IMR-90 (cell line): ENCODE results near the gene LRRC18. TPM values are rescaled to one million over a fixed set of nuclear protein-coding genes. Genes with fewer than 3 reads are reported as not detected.

Experiments used
- ATAC-seq: fragments of 200-7000 bp; cut with Tn5 transposase; 2 replicates; pipeline ENCODE4 v1.9.1; 2020; ENCODE audit warnings: low read depth, mild to moderate bottlenecking, moderate library complexity
- BruUV-seq: library from RNA; stranded (reverse); fragments of 400-500 nt; replicated peaks from 2 replicates; lab custom pipeline; 2021; lab: Mats Ljungman, UMichigan
- CTCF ChIA-PET: fragments of 300-600 bp; formaldehyde crosslinking; extraction: SDS; loops from one replicate; lab custom pipeline; 2021; ENCODE audit warnings: antibody characterized with exemption; lab: Yijun Ruan, JAX
- POLR2A ChIA-PET: fragments of 300-600 bp; sonication (Branson Sonifier 250); formaldehyde crosslinking; loops from one replicate; lab custom pipeline; 2022; ENCODE audit warnings: antibody characterized with exemption; ENCODE audit not compliant: unreplicated experiment; lab: Charles Lee
- DNase-seq: peaks from one replicate; pipeline ENCODE4 v3.0.0; 2013
- H2AFZ ChIP-seq: replicated peaks from 2 replicates; pipeline ENCODE3; 2013; ENCODE audit warnings: low read length, mild to moderate bottlenecking; ENCODE audit not compliant: poor library complexity
- H2AK5ac ChIP-seq: 2 replicates; pipeline ENCODE4 v1.6.1; 2013; ENCODE audit warnings: low read depth, low read length, inconsistent platforms
- H2AK9ac ChIP-seq: replicated peaks from 2 replicates; pipeline ENCODE3; 2013; ENCODE audit warnings: mild to moderate bottlenecking, low read depth, low read length, moderate library complexity; ENCODE audit not compliant: poor library complexity
- H2BK120ac ChIP-seq: 2 replicates; pipeline ENCODE4 v1.6.1; 2013; ENCODE audit warnings: low read depth, low read length, inconsistent platforms
- H2BK15ac ChIP-seq: 3 replicates; pipeline ENCODE4 v1.6.1; 2013; ENCODE audit warnings: low read depth, low read length, inconsistent platforms
- H2BK20ac ChIP-seq: 2 replicates; pipeline ENCODE4 v1.6.1; 2013; ENCODE audit warnings: low read depth, mild to moderate bottlenecking, inconsistent platforms, low read length, moderate library complexity
- H2BK5ac ChIP-seq: 2 replicates; pipeline ENCODE4 v1.6.1; 2013; ENCODE audit warnings: mild to moderate bottlenecking, low read depth, low read length, inconsistent platforms; ENCODE audit not compliant: poor library complexity, severe bottlenecking
- H3K14ac ChIP-seq: replicated peaks from 2 replicates; pipeline ENCODE4 v1.6.1; 2013; ENCODE audit warnings: low read depth, low read length, inconsistent platforms
- H3K18ac ChIP-seq: 2 replicates; pipeline ENCODE4 v1.6.1; 2013; ENCODE audit warnings: low read depth, low read length, control low read depth
- H3K23ac ChIP-seq: 2 replicates; pipeline ENCODE4 v1.6.1; 2013; ENCODE audit warnings: low read depth, low read length, inconsistent platforms
- H3K27ac ChIP-seq: 2 replicates; pipeline ENCODE4 v1.5.1; 2013; ENCODE audit warnings: mild to moderate bottlenecking, control low read depth, low read length; ENCODE audit not compliant: insufficient read depth
- H3K27me3 ChIP-seq: 2 replicates; pipeline ENCODE4 v1.6.1; 2013; ENCODE audit warnings: low read length; ENCODE audit not compliant: control insufficient read depth, insufficient read depth
- H3K36me3 ChIP-seq: 2 replicates; pipeline ENCODE4 v1.6.1; 2013; ENCODE audit warnings: low read length, mixed read lengths; ENCODE audit not compliant: control insufficient read depth, insufficient read depth
- H3K4ac ChIP-seq: 2 replicates; pipeline ENCODE4 v1.6.1; 2013; ENCODE audit warnings: low read depth, low read length, inconsistent platforms
- H3K4me1 ChIP-seq: 2 replicates; pipeline ENCODE4 v1.6.1; 2013; ENCODE audit warnings: low read length, mixed read lengths; ENCODE audit not compliant: control insufficient read depth, insufficient read depth
- H3K4me2 ChIP-seq: 2 replicates; pipeline ENCODE4 v1.6.1; 2013; ENCODE audit warnings: low read depth, mild to moderate bottlenecking, control low read depth, low read length, moderate library complexity
- H3K4me3 ChIP-seq: 2 replicates; pipeline ENCODE4 v1.5.1; 2013; ENCODE audit warnings: low read depth, mild to moderate bottlenecking, control low read depth, low read length, moderate library complexity; ENCODE audit not compliant: insufficient read depth
- H3K56ac ChIP-seq: 2 replicates; pipeline ENCODE4 v1.6.1; 2013; ENCODE audit warnings: low read length, inconsistent platforms; ENCODE audit not compliant: insufficient read depth; ENCODE audit errors: extremely low read depth
- H3K79me1 ChIP-seq, 2 experiments: 2 replicates each; pipeline ENCODE4 v1.6.1; 2013; ENCODE audit warnings: low read length in 2 of 2, inconsistent platforms in 1 of 2, low read depth in 1 of 2
- H3K9ac ChIP-seq: 2 replicates; pipeline ENCODE4 v1.6.1; 2013; ENCODE audit warnings: low read depth, low read length, control low read depth
- H3K9me1 ChIP-seq: 2 replicates; pipeline ENCODE4 v1.6.1; 2013; ENCODE audit warnings: low read length, inconsistent platforms; ENCODE audit not compliant: insufficient read depth
- H3K9me3 ChIP-seq: 2 replicates; pipeline ENCODE4 v1.6.1; 2013; ENCODE audit warnings: low read length; ENCODE audit not compliant: control insufficient read depth, insufficient read depth
- H4K20me1 ChIP-seq: 2 replicates; pipeline ENCODE4 v1.6.1; 2013; ENCODE audit warnings: low read length, inconsistent platforms; ENCODE audit not compliant: insufficient read depth
- H4K5ac ChIP-seq: 2 replicates; pipeline ENCODE4 v1.6.1; 2013; ENCODE audit warnings: mild to moderate bottlenecking, low read depth, low read length, control low read depth
- H4K8ac ChIP-seq, 2 experiments: 2 replicates each; pipeline ENCODE4 v1.6.1; 2013; ENCODE audit warnings: low read depth in 2 of 2, low read length in 2 of 2, control low read depth in 1 of 2, inconsistent platforms in 1 of 2
- H4K91ac ChIP-seq: 2 replicates; pipeline ENCODE4 v1.6.1; 2013; ENCODE audit warnings: low read depth, low read length, inconsistent platforms; ENCODE audit not compliant: insufficient read depth
- BHLHE40 ChIP-seq: fragments of 150-350 bp; IDR thresholded peaks from 2 replicates; pipeline ENCODE4 v1.6.1; 2016; ENCODE audit warnings: mild to moderate bottlenecking, low read depth, low read length
- CEBPB ChIP-seq: IDR thresholded peaks from 2 replicates; pipeline ENCODE4 v1.6.1; 2012; ENCODE audit warnings: low read depth, low read length, improper control_type of control experiment
- CHD1 ChIP-seq: IDR thresholded peaks from 2 replicates; pipeline ENCODE4 v1.6.1; 2012; ENCODE audit warnings: low read depth, low read length, improper control_type of control experiment
- ELK1 ChIP-seq: fragments of 150-350 bp; IDR thresholded peaks from 2 replicates; pipeline ENCODE4 v1.6.1; 2016; ENCODE audit warnings: low read depth, mild to moderate bottlenecking, low read length, moderate library complexity, borderline replicate concordance
- FOS ChIP-seq: fragments of 150-350 bp; IDR thresholded peaks from 2 replicates; pipeline ENCODE4 v1.6.1; 2016; ENCODE audit warnings: low read depth, low read length
- MXI1 ChIP-seq: IDR thresholded peaks from 2 replicates; pipeline ENCODE4 v1.6.1; 2012; ENCODE audit warnings: low read depth, mild to moderate bottlenecking, low read length, moderate library complexity, borderline replicate concordance
- NFE2L2 ChIP-seq: fragments of 150-350 bp; IDR thresholded peaks from 2 replicates; pipeline ENCODE4 v1.6.1; 2016; ENCODE audit warnings: low read depth, mild to moderate bottlenecking, low read length
- POLR2A ChIP-seq: IDR thresholded peaks from 2 replicates; pipeline ENCODE4 v1.6.1; 2012; ENCODE audit warnings: mild to moderate bottlenecking, low read depth, low read length
- RAD21 ChIP-seq: IDR thresholded peaks from 2 replicates; pipeline ENCODE4 v1.6.1; 2012; ENCODE audit warnings: low read length, improper control_type of control experiment
- RCOR1 ChIP-seq: IDR thresholded peaks from 2 replicates; pipeline ENCODE4 v1.6.1; 2012; ENCODE audit warnings: mild to moderate bottlenecking, low read length, improper control_type of control experiment; ENCODE audit not compliant: insufficient replicate concordance
- RFX5 ChIP-seq: IDR thresholded peaks from 2 replicates; pipeline ENCODE4 v1.8.0; 2012; ENCODE audit warnings: low read depth, mild to moderate bottlenecking, low read length, moderate library complexity
- USF2 ChIP-seq: fragments of 150-350 bp; IDR thresholded peaks from 2 replicates; pipeline ENCODE4 v1.6.1; 2017; ENCODE audit warnings: mild to moderate bottlenecking, antibody characterized with exemption, low read length, low read depth
- WGBS, 2 experiments: methylation state at CpG; one replicate each; pipeline versions ENCODE4 v1.1.5 to v1.1.7; 2013; ENCODE audit warnings: missing lambda C conversion rate in 2 of 2; ENCODE audit not compliant: insufficient read length in 1 of 2; ENCODE audit errors: extremely low coverage in 2 of 2; 5-methylcytosine and 5-hydroxymethylcytosine counted together
- dilution Hi-C: fragments of 300-500 bp; cut with HindIII; formaldehyde crosslinking; loops from one replicate; pipeline ENCODE4 v1.14.3; 2018; ENCODE audit warnings: low sequenced_read_pairs; ENCODE audit not compliant: unreplicated experiment
- in situ Hi-C: fragments of 300-500 bp; cut with MboI; formaldehyde crosslinking; loops from 3 replicates; pipeline ENCODE4 v1.14.3; 2019; ENCODE audit warnings: low sequenced_read_pairs, inconsistent platforms, mixed read lengths
- intact Hi-C: fragments of 100-400 bp; cut with micrococcal nuclease; formaldehyde crosslinking; loops from 2 replicates; pipeline ENCODE4 v1.10.0; 2022
- polyA plus RNA-seq, 3 experiments: library from polyadenylated mRNA; depleted of rRNA; stranded (reverse); fragments of >200 nt; gene quantifications; 2 replicates each; pipeline ENCODE4 v1.2.3, GENCODE V29; 2012; ENCODE audit warnings: low replicate concordance in 1 of 3
- total RNA-seq: library from RNA; depleted of rRNA; stranded (reverse); fragments of >200 nt; gene quantifications from 2 replicates; pipeline ENCODE4 v1.2.3, GENCODE V29; 2012

The LRRC18 gene
- total and polyA plus RNA-seq, 2 of the 4 experiments (the other 2 are of a cell fraction), result not detected

- in situ Hi-C loops (no loop called here), dilution Hi-C loops (no loop called here), intact Hi-C loops (no loop called here)
- Histone ChIP-seq H2BK15ac (no peak overlapping the region), H3K56ac (no peak overlapping the region), H3K27me3 (peaks cover 4% of the 10 kb centered on the region; the same call in 1 of the 2 replicates), H3K18ac (no peak overlapping the region), H2BK20ac (no peak overlapping the region), H3K9ac (no peak overlapping the region), H4K5ac (no peak overlapping the region), H2AK5ac (no peak overlapping the region), H2BK5ac (no peak overlapping the region), H2AFZ (no peak overlapping the region), H3K27ac (no peak overlapping the region), H2BK120ac (no peak overlapping the region), H3K4ac (no peak overlapping the region), H4K91ac (no peak overlapping the region), H4K8ac (no peak overlapping the region), H3K4me3 (no peak overlapping the region), H3K14ac (no peak overlapping the region), H3K4me1 (no peaks in the 10 kb centered on the region), H3K9me3 (no peaks in the 10 kb centered on the region), H3K4me2 (no peak overlapping the region), H3K79me1 (no peaks in the 10 kb centered on the region), H3K36me3 (no peaks in the 10 kb centered on the region), H3K23ac (no peak overlapping the region), H4K20me1 (no peaks in the 10 kb centered on the region), H3K9me1 (no peaks in the 10 kb centered on the region), H2AK9ac (no peak overlapping the region)
- CTCF ChIA-PET, result no interaction called here
- BruUV-seq, result no TSS peak
- POLR2A ChIA-PET, result no interaction called here
- no peak for DNase-seq
- no CpG with 5 or more reads among the region's 1 CpG for WGBS, 2 experiments
- no peak for ATAC-seq
- TF ChIP-seq USF2 (no peak), POLR2A (no peak), BHLHE40 (no peak), RFX5 (no peak), CHD1 (no peak), FOS (no peak), RCOR1 (no peak), MXI1 (no peak), NFE2L2 (no peak), CEBPB (no peak), ELK1 (no peak), RAD21 (no peak)
Observed at GRCh38 chr10:48872234-48872633, 67.4 kb downstream of the LRRC18 start.
